K562 treated with DMSO at 1 percent for 48 hours (cell line): ENCODE results near the gene TLDC2. TPM values are rescaled to one million over a fixed set of nuclear protein-coding genes. Genes with fewer than 3 reads are reported as not detected.

Experiments used
- total RNA-seq: library from RNA; unstranded; fragments of 300-600 nt; gene quantifications from 2 replicates; pipeline ENCODE4 v1.2.3, GENCODE V29; 2022; ENCODE audit warnings: low replicate concordance; ENCODE audit errors: extremely low read depth

Gene TLDC2
- total RNA-seq, result not detected in 2 replicates

DNA sequence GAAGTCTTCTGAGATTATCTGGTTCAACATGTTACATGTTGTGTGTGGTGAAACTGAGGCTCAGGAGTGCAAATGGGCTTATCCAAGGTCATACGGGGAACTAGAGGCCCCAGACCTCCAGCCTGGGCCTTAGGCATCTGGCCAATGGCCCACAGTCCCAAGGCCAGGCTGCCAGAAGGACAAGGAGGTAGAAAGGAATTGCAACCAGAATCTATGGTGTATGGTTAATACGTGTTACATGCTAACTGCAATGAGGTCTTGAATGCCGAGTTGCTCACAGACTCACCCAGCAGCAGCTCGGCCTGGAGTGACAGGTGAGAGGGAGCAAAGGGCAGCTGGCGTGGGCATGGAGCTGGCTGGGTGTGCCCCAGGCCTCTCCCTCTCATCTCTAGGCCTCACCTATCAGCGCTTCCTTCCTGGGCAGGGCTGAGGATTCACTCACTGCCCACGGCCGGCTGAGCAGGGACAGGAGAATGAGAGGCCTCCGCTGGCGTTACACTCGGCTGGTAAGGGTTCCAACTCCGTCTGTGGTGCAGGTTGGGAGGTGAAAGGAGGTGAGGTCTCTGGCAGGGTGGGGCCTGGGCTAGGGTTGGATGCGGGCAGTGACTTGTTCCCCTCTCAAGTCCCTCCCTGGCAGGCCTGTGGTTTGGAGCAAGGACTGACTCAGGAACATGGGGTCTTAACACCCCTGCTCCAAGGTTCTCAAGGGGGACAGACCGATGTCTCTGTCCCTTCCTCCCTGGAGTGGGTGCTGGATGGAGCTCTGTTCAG lies at the start of gene TLDC2:
TLDC2 (plus strand) TSS at position 437 of the 771 bp plus-strand sequence; CDS start at position 474, 37 bp downstream.

Other genes starting within 250 kb of the TLDC2 start
- gene SLA2, start 229.9 kb upstream of the TLDC2 start, total RNA-seq, result not detected in 2 replicates
- not detected in 2 replicates for gene NDRG3, start 130.0 kb upstream of the TLDC2 start, total RNA-seq
- not detected in 2 replicates for gene DSN1, start 102.4 kb upstream of the TLDC2 start, total RNA-seq
- not detected in 2 replicates for gene SAMHD1, start 75.6 kb downstream of the TLDC2 start, total RNA-seq
- gene RBL1, start 219.9 kb downstream of the TLDC2 start, total RNA-seq, result not detected in 2 replicates